Measurements from ENCODE around the gene SMYD3.
"Not testable (repeated sequence)": the region's sequence is repeated elsewhere in the genome, so short reads cannot be mapped to it uniquely, and the experiment has no call there.

Gene SMYD3

DNA sequence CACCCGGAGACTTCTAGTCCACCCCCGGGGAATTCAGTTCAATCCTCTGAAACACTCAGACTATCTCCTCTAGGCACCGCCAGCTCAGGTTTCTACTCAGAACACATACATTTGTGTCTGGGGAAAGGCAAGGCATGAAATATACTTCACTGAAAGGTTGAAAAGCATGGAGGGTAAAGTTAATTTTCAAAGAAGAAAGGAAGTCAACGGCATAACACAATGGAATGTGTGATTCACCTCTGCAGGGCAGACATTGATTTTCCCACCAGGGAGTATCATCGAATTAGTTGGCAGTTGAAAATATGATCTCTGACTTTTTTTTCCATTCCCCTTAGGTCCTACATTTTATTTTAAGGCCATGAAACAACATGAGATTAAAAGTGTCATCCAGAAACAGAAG, 669.4 kb downstream of the SMYD3 start:
- no peak for DNase-seq (ENCODE audit: low read depth in 2 of 2)

DNA sequence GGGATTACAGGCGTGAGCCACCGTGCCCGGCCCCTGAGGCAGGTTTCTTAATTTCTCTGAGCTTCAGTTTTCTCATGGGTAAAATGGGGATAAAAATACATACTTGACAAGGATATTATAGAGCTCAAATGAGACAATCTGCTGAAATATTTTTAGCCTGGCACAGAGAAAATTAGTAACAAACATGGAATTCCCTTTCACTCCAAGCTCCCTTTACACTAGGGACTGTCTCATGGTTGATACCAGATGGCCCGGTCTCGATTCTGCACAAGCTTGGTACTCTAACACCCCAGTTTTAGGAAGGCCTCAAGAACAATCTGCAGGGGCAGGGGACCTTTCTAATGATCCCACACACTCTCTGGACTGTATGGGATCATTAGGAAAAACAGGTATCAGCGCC, 671.7 kb downstream of the SMYD3 start:
- no peak for DNase-seq (ENCODE audit: low read depth in 2 of 2)

DNA sequence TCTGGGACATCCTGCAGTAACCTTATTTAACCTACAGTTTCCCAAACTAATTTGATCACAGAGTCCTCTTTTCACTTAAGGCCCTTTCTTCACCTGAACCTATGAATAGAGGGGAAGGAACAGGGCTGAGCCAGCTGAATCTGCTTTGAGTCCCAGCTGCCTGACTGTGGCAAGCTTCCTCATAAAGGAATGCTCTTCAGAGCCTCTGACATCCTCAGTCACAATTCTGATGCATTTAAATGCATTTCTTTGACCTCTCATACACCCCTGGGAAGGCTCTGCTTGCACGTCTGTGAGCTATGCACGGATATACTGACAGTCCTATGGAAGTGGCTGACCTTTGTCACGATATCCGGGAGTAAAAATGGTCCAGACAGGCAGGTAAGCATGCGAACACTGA, 673.1 kb downstream of the SMYD3 start:
- no peak for DNase-seq (ENCODE audit: low read depth in 2 of 2)

DNA sequence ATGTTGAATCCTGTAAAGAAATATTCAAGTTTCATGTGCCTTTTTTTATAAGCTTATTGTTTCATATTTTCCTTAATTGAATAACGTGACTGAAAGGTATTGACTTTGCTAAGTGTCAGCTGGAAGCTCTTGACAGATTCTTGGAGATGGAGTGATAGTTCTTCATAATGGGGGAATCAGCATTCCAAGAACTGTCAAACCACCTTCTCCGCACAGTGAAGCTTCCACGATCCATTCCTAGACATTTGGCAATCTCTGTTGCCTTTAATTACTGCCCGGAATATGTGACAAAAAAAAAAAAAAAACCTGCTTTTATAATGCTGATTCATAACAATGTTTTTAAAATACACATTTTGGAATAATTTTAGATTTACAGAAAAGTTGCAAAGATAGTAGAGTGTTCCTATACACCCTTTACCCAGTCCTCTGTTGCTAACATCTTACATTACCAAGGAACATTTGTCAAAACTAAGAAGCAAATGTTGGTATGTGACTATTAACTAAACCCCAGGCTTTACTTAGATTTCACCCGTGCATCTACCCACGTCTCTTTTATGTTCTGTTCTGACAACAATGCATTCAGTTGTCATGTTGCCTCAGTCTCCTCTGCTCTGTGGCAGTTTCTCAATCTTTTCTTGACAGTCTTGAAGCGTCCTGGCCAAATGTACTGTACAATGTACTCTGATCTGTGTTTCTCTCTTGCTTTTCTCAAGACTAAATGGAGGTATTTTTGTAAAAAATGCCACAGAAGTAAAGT, 674.1 kb downstream of the SMYD3 start:
- no peak for DNase-seq (ENCODE audit: low read depth in 2 of 2)

DNA sequence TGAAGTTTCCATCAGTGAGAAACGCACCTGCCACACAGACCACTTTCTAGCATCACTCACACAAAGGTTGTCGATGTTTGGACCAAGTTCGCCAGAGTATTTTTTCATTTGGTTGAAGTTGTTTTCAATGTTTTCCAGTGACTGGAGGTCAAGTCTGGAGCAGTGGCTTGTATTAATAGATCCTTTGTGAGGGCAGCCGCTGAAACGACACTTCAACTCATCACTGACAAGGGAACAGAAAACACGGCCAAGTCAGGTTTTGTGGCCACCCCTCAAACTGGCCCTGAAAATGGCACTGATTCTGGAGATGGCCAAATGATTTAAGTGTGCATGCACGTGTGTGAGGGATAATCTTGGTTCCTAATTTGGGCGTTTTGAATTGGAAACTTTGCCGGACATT, 675.6 kb downstream of the SMYD3 start:
- DNase-seq (ENCODE audit: low read depth in 2 of 2) = no peak

DNA sequence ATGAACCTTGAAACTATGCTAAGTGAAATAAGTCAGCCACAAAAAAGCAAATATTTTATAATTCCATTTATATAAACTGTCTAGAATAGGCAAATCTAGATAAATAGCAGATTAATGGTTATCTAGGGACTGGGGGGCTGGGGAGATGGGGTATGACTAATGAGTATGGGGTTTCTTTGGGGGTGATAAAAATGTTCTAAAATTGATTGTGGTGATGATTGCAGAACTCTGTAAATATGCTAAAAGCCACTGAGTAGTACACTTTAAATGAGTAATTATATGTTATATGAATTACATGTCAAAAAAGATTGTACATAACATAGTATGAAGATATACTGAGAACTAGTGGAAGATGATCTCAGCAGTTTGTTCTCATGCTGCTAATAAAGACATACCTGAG, 677.3 kb downstream of the SMYD3 start:
- no peak for DNase-seq (ENCODE audit: low read depth in 2 of 2)

DNA sequence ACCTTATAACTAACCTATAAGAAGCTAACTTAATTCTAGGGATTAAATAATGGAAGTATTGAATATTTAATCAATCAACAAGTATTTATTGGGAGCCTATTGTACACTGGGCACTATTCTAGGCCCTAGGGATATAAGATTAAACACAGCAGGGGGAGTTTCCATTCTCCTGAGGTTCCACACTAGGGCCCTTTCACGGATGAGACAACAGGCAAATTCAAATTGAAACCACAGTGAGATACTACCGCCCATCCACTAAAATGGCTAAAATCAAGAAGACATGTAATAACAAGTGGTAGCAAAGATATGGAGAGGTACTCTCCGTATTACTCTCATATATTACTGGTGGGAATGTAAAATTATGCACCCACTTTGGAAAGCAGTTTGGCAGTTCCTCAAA, 677.9 kb downstream of the SMYD3 start:
- DNase-seq (ENCODE audit: low read depth in 2 of 2) = no peak

DNA sequence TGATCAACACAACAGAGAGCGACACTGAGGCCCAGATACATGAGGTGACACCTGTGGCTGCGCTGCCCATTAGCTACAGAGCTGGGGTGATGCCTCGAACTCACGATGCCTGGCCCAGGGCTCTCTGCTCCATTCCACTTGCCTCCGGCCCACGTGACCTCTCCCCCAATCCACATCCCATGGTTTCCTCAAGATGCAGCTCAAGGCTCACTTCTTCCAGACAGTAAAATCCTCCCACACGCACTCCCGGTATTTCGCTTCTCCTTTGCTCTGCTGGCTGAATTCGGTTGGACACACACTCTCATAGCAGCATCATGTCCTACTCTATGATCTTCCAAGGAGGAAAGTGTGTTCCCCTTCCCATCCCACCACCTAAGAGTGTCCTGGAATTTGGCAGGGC, 679.8 kb downstream of the SMYD3 start:
- DNase-seq (ENCODE audit: low read depth in 2 of 2) = no peak

DNA sequence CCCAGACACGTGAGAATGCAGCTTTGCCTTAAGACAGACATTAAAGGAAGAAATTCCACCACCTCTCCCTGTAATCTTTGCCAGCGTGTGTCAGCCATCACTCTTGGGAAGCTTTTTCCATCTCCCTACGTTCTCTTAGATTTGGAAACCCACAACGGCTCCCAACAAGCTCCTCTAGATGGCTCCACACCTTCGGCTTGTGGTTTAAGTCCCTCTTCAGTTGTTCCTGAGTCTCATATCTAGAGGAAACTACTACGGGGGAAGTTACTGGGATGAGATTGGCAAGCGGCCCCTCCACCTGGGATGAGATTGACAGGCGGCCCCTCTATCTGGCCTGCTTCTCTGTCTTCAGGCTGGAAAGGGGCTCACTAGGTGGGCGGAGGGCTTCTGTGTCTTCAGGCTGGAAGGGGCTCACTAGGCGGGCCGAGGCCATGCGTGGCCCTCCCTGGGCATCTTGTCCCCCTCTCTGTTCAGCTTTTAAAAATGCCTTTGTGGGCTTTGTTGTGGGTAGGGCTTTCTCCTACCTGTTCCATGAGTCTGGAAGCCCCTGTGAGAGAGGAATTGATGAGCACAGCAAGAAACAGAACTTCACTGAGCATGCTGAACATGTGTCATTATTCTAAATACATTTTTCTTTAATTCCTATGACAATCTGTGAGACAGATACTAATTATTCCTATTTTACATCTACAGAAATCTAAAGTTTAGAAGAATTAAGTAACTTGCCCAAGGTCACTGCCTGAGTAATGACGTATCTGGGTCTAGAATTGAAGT, 681.8 kb downstream of the SMYD3 start:
- no peak for DNase-seq (ENCODE audit: low read depth in 2 of 2)

DNA sequence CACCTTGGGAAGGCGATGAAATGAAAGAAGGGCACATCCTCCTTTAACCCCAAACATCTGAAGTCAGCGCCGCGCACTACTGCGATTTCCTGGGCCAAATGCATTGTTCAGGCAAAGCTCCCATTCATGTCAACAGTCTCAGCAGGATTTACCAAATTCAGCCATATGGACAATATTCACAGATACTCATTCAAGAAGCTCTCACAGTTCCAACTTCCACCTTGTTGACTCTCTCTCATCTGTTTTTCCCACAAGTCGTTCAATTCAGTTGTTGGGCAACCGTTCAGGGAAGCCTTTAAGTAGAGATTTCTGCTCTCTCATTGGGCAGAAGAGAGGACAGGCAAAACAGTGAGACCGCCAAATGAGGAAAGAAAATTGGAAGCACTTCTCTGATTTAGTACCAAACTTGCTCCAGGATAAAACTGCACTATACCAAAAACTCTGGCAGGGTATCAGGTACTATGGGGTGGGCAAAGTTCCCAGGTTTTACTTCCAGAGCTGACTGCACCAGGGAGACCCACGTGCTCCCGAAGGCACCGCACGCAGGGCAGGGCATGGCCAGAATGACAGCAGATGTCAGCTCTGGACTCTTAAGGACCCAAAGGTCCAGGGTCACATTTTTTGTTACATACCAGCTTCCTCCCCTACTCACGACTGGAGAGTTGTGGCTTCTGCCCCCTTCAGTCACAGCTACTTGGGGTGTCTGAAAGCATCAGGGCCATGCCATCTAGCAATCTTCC, 683.5 kb downstream of the SMYD3 start:
- no peak for DNase-seq (ENCODE audit: low read depth in 2 of 2)

DNA sequence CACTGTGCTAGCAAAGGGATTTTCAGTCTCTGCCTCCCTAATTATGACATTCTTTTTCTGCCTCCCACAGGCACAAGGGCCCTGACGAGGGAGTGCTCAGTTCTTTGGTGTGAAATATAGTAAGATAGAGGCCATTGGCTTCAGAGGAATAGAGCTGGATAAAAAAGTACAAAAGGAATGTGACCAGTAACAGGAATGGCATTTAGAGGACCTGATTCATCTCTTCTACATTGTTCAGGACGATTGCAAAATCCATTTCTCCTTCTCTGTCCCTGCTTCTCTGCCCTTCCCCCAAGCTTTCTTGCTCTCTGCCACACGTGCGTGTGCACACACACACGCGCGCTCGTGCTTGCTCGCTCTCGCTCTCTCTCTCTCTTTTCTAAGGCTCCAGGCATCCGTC, 684.1 kb downstream of the SMYD3 start:
- no peak for DNase-seq (ENCODE audit: low read depth in 2 of 2)

DNA sequence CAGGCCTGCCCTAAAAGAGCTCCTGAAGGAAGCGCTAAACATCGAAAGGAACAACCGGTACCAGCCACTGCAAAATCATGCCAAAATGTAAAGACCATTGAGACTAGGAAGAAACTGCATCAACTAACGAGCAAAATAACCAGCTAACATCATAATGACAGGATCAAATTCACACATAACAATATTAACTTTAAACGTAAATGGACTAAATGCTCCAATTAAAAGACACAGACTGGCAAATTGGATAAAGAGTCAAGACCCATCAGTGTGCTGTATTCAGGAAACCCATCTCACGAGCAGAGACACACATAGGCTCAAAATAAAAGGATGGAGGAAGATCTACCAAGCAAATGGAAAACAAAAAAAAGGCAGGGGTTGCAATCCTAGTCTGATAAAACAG, 688.7 kb downstream of the SMYD3 start:
- not testable (repeated sequence) for DNase-seq (ENCODE audit: low read depth in 2 of 2)

DNA sequence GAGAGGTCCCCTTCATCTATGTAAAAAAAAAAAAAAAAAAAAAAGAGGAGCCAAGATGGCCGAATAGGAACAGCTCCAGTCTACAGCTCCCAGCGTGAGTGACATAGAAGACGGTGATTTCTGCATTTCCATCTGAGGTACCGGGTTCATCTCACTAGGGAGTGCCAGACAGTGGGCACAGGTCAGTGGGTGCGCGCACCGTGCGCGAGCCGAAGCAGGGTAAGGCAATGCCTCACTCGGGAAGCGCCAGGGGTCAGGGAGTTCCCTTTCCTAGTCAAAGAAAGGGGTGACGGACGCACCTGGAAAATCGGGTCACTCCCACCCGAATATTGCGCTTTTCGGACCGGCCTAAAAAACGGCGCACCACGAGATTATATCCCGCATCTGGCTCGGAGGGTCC, 690.6 kb downstream of the SMYD3 start:
- DNase-seq (ENCODE audit: low read depth in 2 of 2) = not testable (repeated sequence)

DNA sequence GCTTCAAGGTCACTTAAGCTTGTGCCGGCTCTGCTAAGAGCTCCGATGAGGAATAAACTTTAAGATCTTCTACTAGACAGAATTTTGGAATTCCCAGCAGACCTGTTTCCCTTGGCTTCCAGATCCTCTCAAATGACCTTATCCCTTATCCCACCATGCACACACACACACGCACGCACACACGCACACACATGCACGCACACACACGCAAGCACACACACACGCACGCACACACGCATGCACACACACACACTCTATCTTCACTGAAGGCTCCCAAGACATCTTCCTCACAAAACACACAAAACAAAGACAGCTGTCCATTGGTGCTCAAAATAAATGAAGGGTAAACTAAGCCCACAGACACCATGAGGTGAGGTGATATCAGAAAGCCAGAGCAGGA, 692.4 kb downstream of the SMYD3 start:
- DNase-seq (ENCODE audit: low read depth in 2 of 2) = no peak

DNA sequence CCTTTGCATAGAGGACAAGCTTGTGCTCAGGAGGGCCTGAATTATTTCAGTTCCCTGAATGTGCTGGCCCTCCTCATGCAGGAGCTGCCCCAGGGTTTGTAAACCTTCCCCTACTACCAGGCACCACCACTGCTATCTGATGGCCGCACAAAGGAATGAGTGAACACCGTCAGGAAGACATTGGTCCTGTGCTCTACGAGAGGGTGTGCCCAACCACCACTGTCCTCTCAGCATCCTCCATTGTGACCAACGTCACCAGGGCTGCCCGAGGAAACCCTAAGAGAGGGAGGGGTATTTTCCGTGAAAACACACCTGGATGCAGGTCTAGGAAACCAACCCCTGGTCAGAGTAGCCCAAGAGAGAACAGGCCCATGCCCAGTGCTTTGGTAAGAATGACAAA, 694.8 kb downstream of the SMYD3 start:
- DNase-seq (ENCODE audit: low read depth in 2 of 2) = no peak

DNA sequence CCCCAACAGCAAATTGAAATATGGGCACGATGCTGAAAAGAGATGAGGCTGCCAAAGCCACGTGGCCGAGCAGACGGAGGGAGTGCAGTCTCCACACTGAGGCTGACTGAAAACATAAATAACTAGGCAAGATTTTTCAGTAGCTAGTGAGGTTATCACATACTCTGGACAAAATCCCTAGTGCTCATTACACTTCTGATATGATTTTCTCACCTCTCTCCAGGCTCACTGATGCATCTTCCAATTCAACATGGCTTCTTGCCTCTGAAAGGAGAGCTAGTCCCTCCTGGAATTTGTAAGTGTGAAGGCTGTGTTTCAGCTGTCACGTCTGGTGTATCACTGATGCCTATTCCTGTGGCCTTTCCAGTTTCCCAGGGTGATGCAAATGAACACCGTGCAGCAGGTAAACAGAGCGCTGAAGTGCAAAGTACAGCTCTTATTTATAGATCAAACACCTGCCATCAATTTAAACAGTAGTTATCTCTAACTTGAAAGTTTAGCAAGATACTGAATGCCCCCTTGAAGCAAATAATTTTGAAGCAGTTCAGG, 696.2 kb downstream of the SMYD3 start:
- no peak for DNase-seq (ENCODE audit: low read depth in 2 of 2)

DNA sequence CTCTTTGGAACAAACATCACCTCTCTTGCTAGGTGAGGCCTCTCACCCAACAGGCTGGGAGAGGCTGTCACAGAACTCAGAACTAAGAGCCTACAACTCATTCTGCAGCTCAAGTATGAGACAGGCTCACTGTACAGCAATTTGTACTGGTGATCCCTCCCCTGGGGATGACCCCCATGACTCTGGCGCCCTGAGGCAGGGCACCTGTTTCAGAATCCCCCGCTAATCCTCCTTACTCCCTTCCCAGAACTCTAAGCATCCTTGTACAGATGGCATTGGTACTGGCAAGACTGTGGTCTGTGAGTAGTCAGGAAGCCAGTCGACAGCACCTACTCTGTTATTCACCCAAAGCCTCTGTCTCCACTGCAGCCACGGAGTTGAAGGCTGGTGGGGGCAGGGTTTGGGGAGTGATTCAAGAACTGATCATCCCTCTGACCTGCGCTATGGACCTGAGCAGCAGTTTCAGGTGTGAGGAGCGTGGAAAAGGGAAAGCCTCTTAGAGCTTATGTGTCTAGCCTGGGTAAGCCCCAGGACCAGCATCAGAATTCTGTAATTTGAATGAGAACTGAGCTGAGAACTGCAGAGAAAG, 696.8 kb downstream of the SMYD3 start:
- DNase-seq (ENCODE audit: low read depth in 2 of 2) = no peak

DNA sequence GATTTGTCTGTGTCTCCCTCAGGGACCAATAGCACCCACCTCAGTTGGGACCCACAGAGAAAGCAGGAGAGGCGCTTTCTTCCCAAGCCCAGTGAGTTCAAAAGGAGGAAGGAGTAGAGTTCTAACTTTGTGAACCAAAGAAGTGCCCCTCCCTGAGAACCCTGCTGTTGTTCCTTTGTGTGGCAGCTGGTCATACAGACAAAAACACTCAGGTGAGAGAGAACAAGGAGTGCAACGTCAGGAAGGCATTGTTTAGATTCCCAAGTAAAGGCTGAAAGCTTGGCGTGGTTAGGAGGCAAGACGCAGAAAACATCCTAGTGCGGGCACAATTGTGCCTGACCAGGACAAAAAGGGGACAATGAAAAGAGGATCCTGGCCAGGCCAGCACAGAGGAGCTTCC, 697.7 kb downstream of the SMYD3 start:
- no peak for DNase-seq (ENCODE audit: low read depth in 2 of 2)

DNA sequence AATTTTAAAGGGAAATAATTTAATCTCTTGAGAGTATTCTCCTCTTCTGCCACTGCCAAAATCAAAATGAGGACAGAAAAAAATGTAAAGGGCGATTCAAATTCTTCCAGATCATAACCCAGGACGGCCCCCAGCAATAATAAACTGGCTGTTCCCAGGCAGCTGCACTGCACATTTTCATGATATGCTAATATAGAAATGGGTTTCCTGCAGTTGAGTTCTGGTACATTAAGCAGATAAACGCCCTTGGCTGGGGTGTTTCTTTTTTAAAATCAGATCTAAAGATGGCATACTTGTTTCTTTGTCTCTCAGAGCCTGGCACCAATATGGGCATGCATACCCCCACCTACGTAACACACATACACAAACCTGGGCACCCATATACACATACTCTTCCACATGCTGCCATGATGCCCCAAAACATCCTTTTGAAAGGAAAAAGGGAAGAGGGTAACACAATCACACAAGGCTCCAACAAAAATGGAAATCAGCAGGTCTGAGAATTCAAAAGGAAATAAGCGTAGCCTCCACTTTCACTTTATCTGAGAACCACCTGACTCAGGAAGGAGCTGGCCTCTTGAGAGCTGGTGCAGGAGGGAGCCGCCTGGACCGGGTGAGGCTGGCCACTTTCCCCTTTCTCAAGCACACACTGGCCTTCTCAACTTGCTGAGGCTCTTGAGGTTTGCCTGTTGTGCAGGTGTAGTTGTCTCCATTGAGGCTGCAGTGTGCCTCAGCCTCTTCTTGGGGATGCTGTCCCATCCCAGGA, 698.9 kb downstream of the SMYD3 start:
- DNase-seq (ENCODE audit: low read depth in 2 of 2) = no peak

DNA sequence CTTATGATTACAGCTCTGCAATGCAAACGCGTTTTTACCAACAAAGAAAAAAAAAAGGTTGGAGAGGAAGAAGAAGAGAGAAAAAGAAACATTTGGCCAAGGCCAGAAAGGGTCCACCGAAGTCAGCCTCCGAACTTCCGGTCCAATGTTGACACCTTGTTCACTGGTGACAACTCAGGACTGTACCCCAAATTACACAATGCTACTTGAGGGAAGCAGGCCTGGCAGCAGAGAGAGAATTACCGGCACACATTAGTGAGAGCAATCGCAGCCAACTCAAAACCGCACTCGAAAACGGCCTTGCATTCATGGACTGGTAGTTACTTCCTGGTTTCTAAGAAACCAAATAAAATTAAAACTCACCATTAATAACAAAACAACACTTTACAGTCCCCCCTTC, 699.8 kb downstream of the SMYD3 start:
- no peak for DNase-seq (ENCODE audit: low read depth in 2 of 2)

DNA sequence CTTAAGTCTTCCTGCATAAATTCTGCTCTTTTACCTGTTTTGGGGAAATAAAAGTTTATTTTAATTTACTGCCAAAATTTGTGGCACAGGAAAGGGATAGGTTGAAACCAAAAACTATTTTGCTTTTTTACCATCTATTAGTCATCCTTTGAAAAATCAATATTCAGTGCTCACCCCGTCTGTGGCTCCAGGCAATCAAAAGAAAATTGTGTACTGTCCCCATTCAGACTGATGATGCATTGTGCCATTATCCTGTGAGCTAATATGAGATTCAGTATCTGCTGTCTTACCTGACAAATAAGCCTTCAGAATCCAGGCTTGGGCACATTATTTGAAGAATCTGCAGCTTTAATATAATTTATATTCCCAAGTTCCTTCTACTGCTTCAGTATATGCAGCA, 701.5 kb downstream of the SMYD3 start:
- DNase-seq (ENCODE audit: low read depth in 2 of 2) = no peak
